ENCODE measurements around the gene GABPA. TPM values are rescaled to one million over a fixed set of nuclear protein-coding genes. Genes with fewer than 3 reads are reported as not detected.
"Not testable (repeated sequence)": the region's sequence is repeated elsewhere in the genome, so short reads cannot be mapped to it uniquely, and the experiment has no call there.

GABPA gene
- 10 to 100 TPM; 22.3 to 24.7 TPM for total RNA-seq

DNA sequence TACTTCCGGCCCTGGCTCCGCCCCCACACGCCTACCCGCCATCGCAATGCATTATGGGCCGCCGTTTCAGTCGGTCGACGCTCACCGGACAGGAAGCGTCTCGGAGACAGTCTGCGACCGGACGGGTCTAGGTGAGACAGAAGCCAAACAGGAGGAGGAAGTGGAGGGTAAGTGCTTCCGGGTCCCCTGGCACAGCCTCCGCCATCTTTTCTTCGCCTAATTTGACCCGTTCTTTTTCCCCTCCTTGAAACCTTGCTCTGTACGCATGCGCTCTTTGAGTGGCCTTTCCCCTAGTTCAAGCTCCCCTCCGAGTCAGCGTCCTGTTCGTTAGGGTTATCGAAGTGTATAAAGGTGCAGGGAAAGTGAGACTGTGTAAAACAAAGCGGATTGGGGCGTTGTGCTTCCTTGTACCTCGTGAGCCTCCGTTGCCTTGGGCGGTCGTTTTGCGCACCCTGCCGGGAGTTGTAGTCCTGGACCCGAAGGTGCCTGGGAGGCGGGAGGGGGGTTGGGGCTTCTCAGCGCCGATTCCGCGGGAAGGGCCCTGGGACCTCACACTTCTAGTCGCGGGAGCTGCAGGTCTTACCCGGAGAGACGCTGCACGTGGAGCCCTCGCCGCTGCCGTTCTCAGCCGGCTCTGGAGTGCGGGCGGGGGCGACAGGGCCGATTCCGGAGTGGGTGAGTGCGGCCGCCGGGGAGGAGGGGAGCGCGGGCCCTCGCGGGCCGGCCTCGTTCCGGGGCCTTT is at the start of gene GABPA, which contains the start of gene ATP5PF:
Gene GABPA (plus strand): TSS at position 69 of the 742 bp plus-strand sequence. CDS start 6,627 bp downstream, outside the sequence.
Gene ATP5PF (minus strand): TSS at position 1 of the 742 bp plus-strand sequence. CDS start 5,110 bp downstream, outside the sequence.
- no peaks in the 10 kb centered on the region for H3K9me3 Mint-ChIP-seq
- peak within 1 kb of the TSS; percentile 100 for H3K27ac Mint-ChIP-seq
- peaks cover 52% of the 10 kb centered on the region for H3K4me1 Mint-ChIP-seq (ENCODE audit: low read depth)

GRCh38 chr21:25687787-25688186 is 47.0 kb upstream of the GABPA start:
- POLR2A ChIA-PET = no interaction called here
- CTCF ChIA-PET = no interaction called here
- H3K27ac Mint-ChIP-seq = no peak overlapping the region

More for the DNA sequence above, at the start of gene GABPA, which contains the start of gene ATP5PF:
- DNase-seq = peak; percentile 99
- intact Hi-C loops (cut with micrococcal nuclease) = loop anchor here (1.0 to 10.0 kb wide), 13 partner anchors 24 to 435 kb away; partner anchors contain the start of genes APP and JAM2
- CTCF ChIA-PET = interaction anchor here (0.7 to 3.2 kb wide), 6 partner anchors 9 to 467 kb away, joined by 3 to 32 read pairs (median 3); partner anchors contain the start of gene MRPL39
- POLR2A ChIA-PET = interaction anchor here (1.2 to 2.2 kb wide), 5 partner anchors 23 to 128 kb away, joined by 3 to 7 read pairs (median 4); no protein-coding TSS in a partner anchor
- peaks cover 1% of the 10 kb centered on the region for H3K27me3 Mint-ChIP-seq
- H3K36me3 Mint-ChIP-seq = peaks cover 16% of the 10 kb centered on the region
- H3K4me3 Mint-ChIP-seq = peak within 1 kb of the TSS; percentile 98

GRCh38 chr21:25688275-25689155 is 46.3 kb upstream of the GABPA start:
- no peaks in the 10 kb centered on the region for H3K4me1 Mint-ChIP-seq (ENCODE audit: low read depth)

More at GRCh38 chr21:25687787-25688186, 47.0 kb upstream of the GABPA start:
- no peak for DNase-seq
- Mint-ChIP-seq H3K4me1 (ENCODE audit: low read depth) (no peaks in the 10 kb centered on the region), H3K9me3 (no peaks in the 10 kb centered on the region), H3K36me3 (no peaks in the 10 kb centered on the region), H3K4me3 (no peak overlapping the region), H3K27me3 (peaks cover 3% of the 10 kb centered on the region)
- intact Hi-C loops (cut with micrococcal nuclease) = no loop called here

GRCh38 chr21:25689226-25689625 is 45.5 kb upstream of the GABPA start:
- Mint-ChIP-seq H3K4me1 (ENCODE audit: low read depth) (no peaks in the 10 kb centered on the region), H3K27ac (no peak overlapping the region)

More at GRCh38 chr21:25688275-25689155, 46.3 kb upstream of the GABPA start:
- Mint-ChIP-seq H3K9me3 (no peaks in the 10 kb centered on the region), H3K36me3 (no peaks in the 10 kb centered on the region), H3K27ac (no peak overlapping the region), H3K4me3 (no peak overlapping the region), H3K27me3 (peaks cover 3% of the 10 kb centered on the region)
- CTCF ChIA-PET = no interaction called here
- POLR2A ChIA-PET = no interaction called here
- DNase-seq = no peak
- intact Hi-C loops (cut with micrococcal nuclease) = no loop called here

DNA sequence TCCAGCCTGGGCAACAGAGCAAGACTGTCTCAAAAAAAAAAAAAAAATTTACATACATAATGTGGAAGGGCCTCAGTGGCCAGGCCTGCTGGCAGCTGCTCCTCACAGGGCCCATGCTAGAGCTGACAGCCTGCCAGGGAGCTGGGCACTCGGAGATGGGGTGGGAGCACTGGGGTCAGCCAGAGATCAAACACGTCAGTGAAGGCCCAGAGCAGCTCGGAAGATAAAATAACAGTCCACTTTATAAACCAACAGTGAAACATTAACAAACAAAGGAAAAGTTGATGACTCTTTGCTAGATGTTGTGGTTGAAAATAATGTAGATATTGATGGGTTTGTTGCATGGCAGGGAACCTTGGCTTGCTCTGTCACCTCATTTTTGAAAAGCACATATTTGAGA is 42.8 kb upstream of the GABPA start:
- Mint-ChIP-seq H3K27ac (no peak overlapping the region), H3K27me3 (no peaks in the 10 kb centered on the region), H3K4me1 (ENCODE audit: low read depth) (no peaks in the 10 kb centered on the region), H3K4me3 (no peak overlapping the region), H3K36me3 (no peaks in the 10 kb centered on the region), H3K9me3 (no peaks in the 10 kb centered on the region)
- no peak for DNase-seq
- ChIA-PET CTCF (no interaction called here), POLR2A (no interaction called here)
- intact Hi-C loops (cut with micrococcal nuclease) = no loop called here

More at GRCh38 chr21:25689226-25689625, 45.5 kb upstream of the GABPA start:
- no peak overlapping the region for H3K4me3 Mint-ChIP-seq
- intact Hi-C loops (cut with micrococcal nuclease) = no loop called here
- H3K27me3 Mint-ChIP-seq = peaks cover 3% of the 10 kb centered on the region
- ChIA-PET POLR2A (no interaction called here), CTCF (no interaction called here)
- H3K9me3 Mint-ChIP-seq = no peaks in the 10 kb centered on the region
- DNase-seq = no peak
- H3K36me3 Mint-ChIP-seq = no peaks in the 10 kb centered on the region

GRCh38 chr21:25695461-25695860 is 39.3 kb upstream of the GABPA start:
- H3K27me3 Mint-ChIP-seq; CTCF ChIA-PET; H3K4me3 Mint-ChIP-seq; H3K4me1 Mint-ChIP-seq (ENCODE audit: low read depth); H3K36me3 Mint-ChIP-seq; H3K27ac Mint-ChIP-seq; intact Hi-C loops (cut with micrococcal nuclease); H3K9me3 Mint-ChIP-seq; DNase-seq; POLR2A ChIA-PET: not testable (repeated sequence)

DNA sequence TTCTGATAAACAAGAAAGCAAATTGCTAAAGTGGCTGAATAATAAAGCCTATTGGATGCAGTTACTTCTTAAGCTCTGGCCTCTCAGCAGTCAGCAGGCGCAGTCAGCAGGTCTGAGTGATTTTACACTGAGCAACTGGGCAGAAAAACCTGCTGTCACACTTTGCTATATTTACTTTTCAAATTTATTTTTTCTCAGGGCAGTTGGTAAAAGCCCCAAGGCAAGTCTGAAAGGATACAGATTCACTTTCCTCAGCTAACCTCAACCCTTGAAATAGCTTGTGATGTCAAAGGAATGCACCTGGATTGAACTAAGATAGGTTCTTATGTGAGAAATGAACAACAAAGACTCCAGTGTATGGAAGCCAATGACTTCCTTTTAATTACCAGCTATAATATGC is 34.0 kb upstream of the GABPA start:
- Mint-ChIP-seq H3K36me3 (no peaks in the 10 kb centered on the region), H3K27me3 (no peaks in the 10 kb centered on the region), H3K27ac (no peak overlapping the region), H3K4me3 (no peak overlapping the region), H3K9me3 (no peaks in the 10 kb centered on the region), H3K4me1 (ENCODE audit: low read depth) (no peaks in the 10 kb centered on the region)
- no peak for DNase-seq
- intact Hi-C loops (cut with micrococcal nuclease) = no loop called here
- ChIA-PET CTCF (no interaction called here), POLR2A (no interaction called here)

GRCh38 chr21:25701529-25701928 is 33.2 kb upstream of the GABPA start:
- Mint-ChIP-seq H3K4me3 (no peak overlapping the region), H3K27ac (no peak overlapping the region), H3K27me3 (no peaks in the 10 kb centered on the region), H3K36me3 (no peaks in the 10 kb centered on the region), H3K4me1 (ENCODE audit: low read depth) (no peaks in the 10 kb centered on the region), H3K9me3 (no peaks in the 10 kb centered on the region)
- ChIA-PET CTCF (interaction anchor here (0.6 kb wide), 2 partner anchors 88 to 108 kb away, joined by 3 read pairs; no protein-coding TSS in a partner anchor), POLR2A (no interaction called here)
- no peak for DNase-seq
- intact Hi-C loops (cut with micrococcal nuclease) = no loop called here

- POLR2A ChIA-PET = no interaction called here
- CTCF ChIA-PET = interaction anchor here (0.7 to 5.4 kb wide), 16 partner anchors 9 to 123 kb away, joined by 3 to 78 read pairs (median 4); partner anchors contain the start of genes JAM2 and MRPL39
Observed at GRCh38 chr21:25708467-25709065, 26.2 kb upstream of the GABPA start.

DNA sequence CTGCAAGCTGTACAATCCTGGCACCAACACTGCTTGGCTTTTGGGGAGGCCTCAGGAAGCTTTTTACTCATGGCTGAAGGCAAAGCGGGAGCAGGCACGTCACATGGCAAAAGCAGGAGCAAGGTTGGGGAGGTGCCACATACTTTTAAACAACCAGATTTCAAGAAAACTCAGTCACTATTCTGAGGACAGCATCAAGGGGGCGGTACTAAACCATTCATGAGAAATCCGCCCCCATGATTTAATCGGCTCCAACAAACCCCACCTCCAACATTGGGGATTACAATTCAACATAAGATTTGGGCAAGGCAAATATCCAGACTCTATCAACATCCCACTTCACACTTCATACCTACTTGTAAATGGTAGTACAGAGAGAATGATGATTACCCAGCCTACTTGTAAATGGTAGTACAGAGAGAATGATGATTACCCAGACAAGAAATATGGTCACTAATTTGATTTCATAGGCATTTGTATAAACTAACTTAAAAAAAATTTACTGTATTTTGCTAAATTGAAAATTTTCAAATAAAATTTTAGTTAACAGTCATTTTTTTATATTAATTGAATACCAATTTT is 25.0 kb upstream of the GABPA start:
- ChIA-PET CTCF (interaction anchor here (5.9 kb wide), 1 partner anchor 102 kb away, joined by 49 read pairs; the partner anchor contains the start of gene MRPL39), POLR2A (no interaction called here)
- H3K27me3 Mint-ChIP-seq = no peaks in the 10 kb centered on the region
- H3K4me1 Mint-ChIP-seq (ENCODE audit: low read depth) = peaks cover 4% of the 10 kb centered on the region
- no peak overlapping the region for H3K4me3 Mint-ChIP-seq
- no peak for DNase-seq
- intact Hi-C loops (cut with micrococcal nuclease) = loop anchor here (2.0 kb wide), 4 partner anchors 25 to 313 kb away; partner anchors contain the start of genes ATP5PF and GABPA
- H3K9me3 Mint-ChIP-seq = no peaks in the 10 kb centered on the region
- H3K27ac Mint-ChIP-seq = no peak overlapping the region
- no peaks in the 10 kb centered on the region for H3K36me3 Mint-ChIP-seq

More at GRCh38 chr21:25708467-25709065, 26.2 kb upstream of the GABPA start:
- H3K4me1 Mint-ChIP-seq (ENCODE audit: low read depth) = peaks cover 4% of the 10 kb centered on the region
- peak; percentile 48 for DNase-seq
- no peak overlapping the region for H3K4me3 Mint-ChIP-seq
- H3K27me3 Mint-ChIP-seq = no peaks in the 10 kb centered on the region
- intact Hi-C loops (cut with micrococcal nuclease) = loop anchor here (1.0 to 2.0 kb wide), 6 partner anchors 26 to 312 kb away; partner anchors contain the start of genes ATP5PF and GABPA
- H3K36me3 Mint-ChIP-seq = no peaks in the 10 kb centered on the region
- no peaks in the 10 kb centered on the region for H3K9me3 Mint-ChIP-seq
- no peak overlapping the region for H3K27ac Mint-ChIP-seq

DNA sequence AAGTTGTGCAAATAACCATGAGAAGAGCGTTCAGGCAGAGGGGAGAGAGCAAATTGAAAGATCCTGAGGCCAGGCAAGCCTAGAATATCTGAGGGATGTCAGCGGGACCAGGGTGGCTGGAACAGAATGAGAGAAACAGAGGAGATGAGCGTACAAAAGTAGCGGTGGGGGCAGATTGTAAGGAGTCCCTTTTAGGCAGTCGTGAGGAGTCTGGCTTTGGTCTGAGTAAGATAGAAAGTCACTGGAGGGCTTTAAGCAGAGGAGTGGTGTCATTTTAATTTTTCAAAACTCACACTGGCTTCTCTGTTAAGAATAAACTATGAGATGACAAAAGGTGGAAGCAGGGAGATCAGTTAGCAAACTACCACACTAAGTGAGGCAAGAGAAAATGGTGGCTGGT is 24.2 kb upstream of the GABPA start:
- ChIA-PET CTCF (interaction anchor here (5.9 kb wide), 1 partner anchor 103 kb away, joined by 49 read pairs; the partner anchor contains the start of gene MRPL39), POLR2A (no interaction called here)
- no peaks in the 10 kb centered on the region for H3K36me3 Mint-ChIP-seq
- intact Hi-C loops (cut with micrococcal nuclease) = no loop called here
- H3K27me3 Mint-ChIP-seq = no peaks in the 10 kb centered on the region
- H3K27ac Mint-ChIP-seq = no peak overlapping the region
- H3K4me3 Mint-ChIP-seq = no peak overlapping the region
- H3K9me3 Mint-ChIP-seq = no peaks in the 10 kb centered on the region
- H3K4me1 Mint-ChIP-seq (ENCODE audit: low read depth) = peaks cover 4% of the 10 kb centered on the region
- DNase-seq = no peak

Measured in activated CD4-positive, alpha-beta memory T cell treated with anti-CD3 and anti-CD28 coated beads for 36 hours (primary cell).